GM20431 (cell line): ENCODE results near the gene PSMB11.

Source experiments
- in situ Hi-C: fragments of 300-500 bp; cut with MseI, MboI; formaldehyde crosslinking; loops from one replicate; pipeline ENCODE4 v1.15.0; 2020; ENCODE audit warnings: low sequenced_read_pairs; ENCODE audit not compliant: unreplicated experiment

PSMB11 gene

DNA sequence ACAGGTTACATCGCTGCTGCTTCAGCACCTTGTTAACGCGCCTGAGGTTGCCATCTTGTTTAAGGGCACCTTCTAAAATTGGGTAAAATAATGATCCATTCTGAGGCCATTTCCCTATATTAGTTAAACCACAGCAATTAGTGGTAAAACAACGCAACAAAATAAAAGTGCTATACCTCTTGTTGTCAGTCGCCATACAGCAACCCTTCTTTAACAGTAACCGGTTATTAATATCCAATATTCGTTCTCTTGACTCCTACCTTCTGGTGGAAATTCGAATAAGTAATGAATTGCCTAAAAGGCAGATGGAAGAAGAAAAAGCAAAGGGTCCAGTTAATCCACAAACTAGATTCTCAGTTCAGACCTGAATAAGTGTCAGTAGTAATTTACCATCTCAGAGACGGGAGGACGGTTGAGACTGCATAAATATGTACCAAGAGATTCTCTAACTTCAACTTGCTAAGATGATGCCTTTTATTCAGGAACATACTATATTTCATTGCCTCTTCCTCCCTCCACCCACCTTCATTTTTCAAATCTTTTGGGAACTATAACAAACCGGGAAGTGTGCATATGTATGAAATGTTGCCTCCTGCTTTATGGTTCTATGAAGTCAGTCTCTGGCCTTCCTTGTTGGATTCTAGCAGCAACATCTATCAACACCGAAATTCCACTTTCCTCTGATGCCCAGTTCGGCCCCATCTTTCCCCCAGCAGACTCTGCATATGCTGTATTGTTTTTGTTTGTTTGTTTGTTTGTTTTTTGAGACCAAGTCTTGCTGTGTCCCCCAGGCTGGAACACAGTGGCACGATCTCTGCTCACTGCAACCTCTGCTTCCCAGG lies 6.5 kb upstream of the PSMB11 start:
- in situ Hi-C loops: no loop called here

DNA sequence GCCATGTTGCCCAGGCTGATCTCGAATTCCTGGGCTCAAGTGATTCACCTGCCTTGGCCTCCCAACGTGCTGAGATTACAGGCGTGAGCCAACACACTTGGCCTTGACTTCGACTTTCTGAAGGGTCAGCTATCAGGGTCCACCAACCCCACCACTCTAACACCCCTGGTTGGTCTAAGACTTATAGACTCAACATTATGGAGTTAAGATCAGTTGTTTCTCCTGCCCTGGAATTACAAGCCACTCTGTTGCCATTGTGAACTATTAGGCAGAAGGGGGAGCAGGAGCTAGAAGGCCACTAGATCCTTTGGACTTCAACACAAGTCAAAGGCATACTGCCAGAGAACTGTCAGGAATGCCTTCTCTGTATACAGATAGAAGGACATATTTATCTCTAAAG lies 1.9 kb upstream of the PSMB11 start:
- in situ Hi-C loops: no loop called here

DNA sequence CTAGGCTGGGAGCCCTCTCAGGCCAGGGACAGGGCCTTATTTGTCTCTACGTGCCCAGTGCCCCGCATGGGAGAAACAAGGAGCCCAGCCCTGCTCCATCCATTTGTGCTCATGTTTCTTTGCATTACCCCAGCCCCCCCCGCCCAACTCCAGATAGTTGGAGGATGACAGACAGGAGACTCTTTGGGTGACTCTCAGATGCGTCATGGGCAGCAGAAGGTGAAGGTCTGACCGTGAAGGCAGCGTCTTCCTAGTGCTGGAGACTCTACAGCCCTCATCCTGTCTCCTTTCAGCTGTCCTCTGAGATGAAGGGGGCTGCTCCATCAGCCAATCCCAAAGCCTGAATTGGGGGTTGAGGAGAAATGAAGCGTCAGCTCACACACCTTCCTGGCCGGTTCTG lies 283 bp upstream of the PSMB11 start:
- in situ Hi-C loops: no loop called here

DNA sequence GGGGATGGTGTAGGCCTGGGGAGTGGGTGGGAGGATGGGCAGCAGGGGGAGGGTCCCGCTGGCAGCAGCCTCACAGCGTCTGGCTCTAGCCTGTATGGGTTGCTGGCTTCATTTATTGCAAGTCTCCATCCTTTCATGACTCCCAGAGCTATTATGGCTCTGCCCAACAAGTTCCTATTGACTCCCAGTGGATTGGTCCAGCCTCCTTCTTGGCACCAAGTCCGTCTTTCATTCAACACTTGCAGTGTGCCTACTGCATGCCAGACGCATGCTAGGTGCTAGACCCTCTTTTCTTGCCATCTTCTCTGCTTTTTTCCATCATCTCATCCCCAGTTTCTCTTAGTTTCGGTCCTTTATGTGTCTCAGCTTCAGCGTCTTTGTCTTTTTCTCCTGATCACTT lies 1.1 kb downstream of the PSMB11 start:
- in situ Hi-C loops: no loop called here

DNA sequence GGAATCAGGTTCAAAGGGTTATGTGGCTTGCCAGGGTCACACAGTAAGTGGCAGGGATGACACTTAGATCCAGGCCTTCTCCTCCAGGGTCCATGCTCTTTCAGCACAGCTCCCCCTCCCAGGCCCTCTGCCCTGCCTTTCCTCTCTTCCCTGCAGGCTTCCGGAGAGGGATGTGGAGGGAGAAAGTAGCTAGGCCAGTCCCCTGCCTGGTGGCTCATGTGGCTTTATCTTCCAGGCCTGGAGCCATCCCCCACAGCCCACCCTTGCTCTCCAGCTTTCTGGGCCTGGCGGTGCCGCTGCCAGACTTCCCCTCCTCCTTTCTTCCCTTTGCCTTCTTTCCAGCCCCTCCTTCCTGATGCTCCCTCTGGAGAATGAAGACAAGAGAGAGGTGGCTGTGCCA lies 1.7 kb downstream of the PSMB11 start:
- in situ Hi-C loops: no loop called here

DNA sequence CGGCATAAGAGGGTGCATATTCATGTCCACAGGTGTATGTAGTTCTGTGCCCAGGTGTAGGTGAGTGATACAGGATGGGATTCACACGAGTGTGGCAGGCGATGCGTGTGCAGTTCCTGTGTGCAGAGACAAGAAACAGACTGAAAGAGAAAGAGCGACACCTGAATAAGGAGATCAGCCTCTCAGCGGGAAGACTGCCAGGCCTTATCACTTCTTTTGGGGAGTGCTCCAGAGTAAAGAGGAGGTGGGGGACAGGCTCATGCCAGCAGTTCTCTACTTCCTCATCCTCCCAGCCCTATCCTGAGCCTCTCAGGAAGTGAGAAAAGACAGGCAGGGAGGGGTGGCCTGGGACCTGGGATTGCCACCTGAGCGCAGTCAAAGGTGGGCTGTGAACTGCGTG lies 2.8 kb downstream of the PSMB11 start:
- in situ Hi-C loops: no loop called here

DNA sequence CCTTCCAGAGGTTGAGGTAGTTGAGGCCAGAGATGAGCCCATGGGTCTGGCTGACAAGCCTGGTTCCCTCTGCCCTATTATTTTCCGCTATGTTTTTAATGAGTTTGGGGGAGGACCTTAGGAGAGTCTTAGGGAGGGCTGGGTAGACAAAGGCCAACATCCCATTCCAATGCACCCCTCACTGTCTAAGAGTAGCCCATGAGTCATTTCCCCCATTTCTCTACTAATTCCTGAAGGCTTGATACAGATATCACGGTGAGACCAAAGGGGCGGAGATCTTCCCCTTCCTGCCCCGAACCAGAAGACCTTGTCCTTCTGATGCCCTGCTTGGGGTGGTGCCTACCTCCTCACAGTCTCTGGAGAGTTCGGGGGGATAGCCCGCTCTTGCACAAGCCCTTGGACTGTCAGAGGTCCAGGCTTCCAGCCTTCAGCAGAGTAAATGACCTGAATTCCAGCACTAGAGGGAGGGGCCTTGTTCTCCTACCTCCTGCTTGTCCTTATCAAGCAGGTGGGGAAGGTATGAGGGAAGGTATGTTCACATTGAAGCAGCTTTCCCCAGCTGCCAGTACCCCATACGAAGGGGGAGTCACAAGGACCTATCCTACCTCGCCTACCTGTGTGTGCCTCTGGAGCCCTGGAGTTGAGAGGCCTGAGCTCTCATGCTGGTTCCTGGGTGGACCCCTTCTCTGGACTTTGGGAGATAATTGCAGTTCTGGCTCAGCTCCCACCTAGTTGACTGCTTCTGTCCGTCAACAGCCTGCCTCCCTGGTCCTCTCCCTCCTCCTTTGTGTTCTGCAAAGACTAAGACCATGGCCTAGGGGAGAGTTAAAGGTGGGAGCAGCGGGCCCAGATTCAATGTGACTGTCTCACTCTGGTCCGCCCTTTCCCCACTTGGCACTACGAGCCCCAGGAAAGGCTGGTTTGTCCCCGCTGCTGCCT lies 3.7 kb downstream of the PSMB11 start:
- in situ Hi-C loops: no loop called here

DNA sequence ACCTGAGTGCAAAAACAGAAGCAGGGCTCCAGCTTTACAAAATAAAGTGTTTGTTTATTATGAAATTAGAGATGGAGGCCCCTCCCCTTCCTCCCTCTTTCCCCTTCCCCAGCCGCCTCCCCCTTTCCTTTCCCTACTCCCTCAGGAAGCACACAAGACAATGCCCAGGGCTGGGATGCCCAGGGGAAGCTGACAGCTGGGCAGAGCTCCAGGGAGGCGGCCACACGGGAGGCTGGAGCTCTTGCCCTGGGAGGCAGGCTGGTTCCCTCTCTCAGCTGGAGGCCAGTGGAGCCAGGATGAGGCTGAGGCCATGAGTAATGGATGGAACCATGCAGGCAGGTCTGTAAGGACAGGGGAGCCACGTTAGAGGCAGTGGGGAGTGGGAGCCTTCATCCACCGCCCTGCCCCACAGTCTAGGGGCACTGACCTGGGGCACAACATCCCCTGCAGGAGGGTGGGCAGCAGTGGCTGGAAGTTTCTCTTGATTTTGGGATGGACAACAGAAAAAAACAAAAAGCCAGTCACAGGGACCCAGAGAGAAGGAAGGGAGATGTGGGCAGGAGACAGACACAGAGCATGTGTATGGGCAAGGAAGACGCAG lies 5.1 kb downstream of the PSMB11 start:
- in situ Hi-C loops: no loop called here

DNA sequence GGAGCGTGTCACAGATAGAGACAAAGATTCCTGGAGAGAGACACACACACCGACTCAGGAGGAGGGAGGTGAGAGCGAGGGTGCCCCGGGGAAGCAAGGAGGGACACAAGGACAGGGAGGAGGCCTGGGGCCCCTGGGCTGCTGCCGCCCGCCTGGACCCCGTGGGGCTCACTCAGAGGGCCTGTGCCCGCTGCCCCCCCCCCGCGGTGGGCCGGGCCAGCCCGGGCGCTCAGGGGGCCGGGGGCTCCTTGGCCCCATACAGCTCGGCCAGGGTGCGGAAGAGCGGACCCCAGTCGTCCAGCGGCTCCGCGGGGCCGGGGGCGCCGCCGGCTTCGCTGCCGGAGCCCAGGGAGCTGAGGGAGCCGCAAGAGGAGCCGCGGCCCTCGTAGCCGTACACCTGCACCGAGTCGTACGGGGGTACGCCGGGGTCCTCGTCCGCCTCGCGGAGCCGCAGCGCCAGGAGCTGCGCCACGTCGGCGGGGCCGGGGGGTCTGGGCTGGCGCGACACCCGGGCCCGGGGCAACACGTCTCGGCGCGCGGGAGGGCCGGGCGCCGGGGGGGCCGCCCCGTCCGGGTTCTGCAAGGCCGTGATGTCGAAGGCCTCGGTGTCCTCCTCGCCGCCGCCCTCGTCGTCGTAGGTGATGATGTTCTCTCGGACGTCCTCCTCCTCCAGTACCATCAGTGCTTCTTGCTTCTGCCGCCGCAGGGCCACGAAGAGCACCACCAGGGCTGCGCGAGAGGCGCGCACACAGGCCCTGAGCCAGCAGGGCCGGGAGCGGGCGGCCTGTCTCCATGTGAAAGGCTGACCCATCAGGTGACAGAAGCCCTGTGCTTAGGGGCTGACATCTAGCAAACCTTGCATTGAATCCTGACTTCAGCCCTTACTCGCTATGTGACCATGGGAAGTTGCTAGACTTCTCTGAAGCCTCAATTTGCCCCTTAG lies 6.0 kb downstream of the PSMB11 start:
- in situ Hi-C loops: no loop called here

DNA sequence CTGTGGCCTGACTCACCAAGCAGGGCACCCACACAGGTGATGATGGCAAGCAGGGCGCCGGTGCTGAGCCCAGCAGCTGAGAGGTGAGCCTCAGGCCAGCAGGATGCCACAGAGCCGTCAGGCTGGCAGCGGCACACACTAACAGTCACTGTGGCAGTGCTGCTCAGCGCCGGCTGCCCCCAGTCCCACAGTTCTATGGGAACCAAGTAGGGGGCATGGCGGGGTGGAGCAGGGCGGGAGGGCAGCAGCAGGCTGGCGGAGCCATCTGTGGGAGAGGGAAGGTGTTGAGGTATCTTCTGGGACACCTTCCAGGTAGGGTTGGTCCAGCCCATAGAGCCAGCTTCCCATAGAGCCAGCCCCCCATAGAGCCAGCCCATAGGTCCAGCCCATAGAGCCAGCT lies 7.0 kb downstream of the PSMB11 start:
- in situ Hi-C loops: no loop called here

DNA sequence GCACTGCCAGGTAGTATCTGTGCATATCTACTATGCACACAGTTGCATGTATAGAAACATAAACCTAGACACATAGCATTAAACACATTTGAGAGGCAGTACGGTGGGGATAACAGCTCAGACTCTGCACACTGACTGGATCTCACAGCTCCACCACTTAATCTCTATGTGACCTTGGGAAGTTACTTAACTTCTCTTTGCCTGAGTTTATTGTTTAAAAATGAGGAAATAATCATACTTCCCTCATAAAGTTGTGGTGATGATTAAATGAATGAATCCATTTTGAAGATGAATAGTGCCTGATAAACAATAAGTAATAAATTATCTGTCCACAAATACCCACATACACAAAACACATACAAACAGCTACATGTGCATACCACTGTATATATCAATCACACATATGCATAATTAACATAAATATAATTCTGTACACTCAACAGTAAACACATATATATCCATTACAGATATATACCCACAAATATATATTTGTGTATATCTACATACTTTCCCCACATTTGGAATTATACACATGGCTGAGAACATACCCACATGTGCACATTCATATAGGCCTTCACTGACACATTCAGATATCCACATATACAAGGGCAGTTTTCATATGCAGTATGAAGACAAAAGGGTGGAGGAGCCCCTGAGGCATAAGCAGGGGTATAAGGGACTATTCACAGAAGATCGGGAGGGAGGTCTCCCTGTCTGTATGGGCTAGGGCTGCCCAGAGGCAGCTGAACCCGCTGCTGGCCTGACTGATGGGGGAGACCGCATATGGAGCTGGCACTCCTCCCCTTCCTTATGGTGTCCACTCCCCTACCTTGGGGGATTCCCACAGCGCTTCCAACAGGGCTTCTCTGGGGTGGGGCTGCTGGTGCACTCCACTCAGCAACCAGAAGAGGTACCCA lies 9.4 kb downstream of the PSMB11 start:
- in situ Hi-C loops: loop anchor here (10.0 kb wide), 1 partner anchor 57 kb away; no protein-coding TSS in a partner anchor

DNA sequence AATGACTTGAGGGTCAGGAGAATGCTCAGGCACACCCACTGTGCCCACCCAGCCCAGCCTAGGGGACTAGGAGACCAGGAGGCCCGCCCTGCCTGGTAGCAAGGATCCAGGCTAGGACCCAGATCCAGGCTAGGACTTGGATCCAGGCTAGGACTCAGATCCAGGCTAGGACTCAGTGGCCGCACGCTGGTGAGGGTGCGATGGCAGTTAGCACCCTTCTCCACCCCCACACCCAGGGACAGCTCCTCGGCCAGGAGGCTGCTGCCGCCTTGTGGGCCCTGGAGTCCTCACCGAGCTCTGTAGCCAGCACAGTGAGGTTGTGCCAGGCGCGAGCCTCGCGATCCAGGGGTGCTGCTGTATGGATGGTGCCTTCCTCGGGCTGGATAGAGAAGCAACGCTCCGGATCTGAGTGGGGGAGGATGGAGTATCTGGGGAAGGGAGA lies 10.2 kb downstream of the PSMB11 start:
- in situ Hi-C loops: loop anchor here (10.0 kb wide), 1 partner anchor 57 kb away; no protein-coding TSS in a partner anchor

DNA sequence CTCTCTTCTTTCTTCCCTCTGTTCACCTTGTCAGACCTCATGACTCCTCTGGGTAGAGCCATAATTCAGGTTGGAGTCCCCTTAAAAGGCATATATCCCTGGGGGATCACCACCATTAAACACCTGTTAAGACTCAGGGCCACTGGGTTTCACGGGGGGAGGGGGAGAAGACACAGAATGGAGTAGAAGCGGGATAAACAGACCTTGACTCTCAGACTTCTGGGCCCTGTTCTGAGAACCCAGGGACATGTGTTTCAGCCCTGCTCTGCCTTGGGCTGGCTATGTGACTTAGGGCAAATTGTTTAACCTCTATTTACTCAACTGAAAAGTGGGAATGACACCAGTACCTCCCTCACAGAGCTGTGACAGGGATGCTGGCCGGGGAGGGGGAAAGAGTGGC lies 10.7 kb downstream of the PSMB11 start:
- in situ Hi-C loops: loop anchor here (10.0 kb wide), 1 partner anchor 58 kb away; no protein-coding TSS in a partner anchor

DNA sequence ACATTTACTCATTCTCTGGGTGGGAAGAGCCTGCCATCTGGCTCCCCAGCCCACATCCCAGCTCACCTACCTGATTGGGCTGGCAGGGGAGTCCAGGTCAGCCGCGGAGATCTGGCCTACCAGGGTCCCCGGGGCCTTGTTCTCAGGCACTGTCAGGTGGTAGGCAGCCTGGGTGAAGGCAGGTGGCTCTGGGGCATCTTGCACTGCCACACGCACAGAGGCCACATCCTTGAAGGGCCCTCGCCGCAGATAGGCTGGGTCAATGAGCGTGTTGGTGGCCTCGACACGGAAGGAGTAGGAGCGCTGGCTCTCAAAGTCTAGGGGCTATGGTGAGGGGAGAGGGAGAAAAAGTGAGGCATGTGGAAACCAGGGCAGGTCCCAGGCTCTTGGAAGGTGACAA lies 11.4 kb downstream of the PSMB11 start:
- in situ Hi-C loops: loop anchor here (10.0 kb wide), 1 partner anchor 59 kb away; no protein-coding TSS in a partner anchor

DNA sequence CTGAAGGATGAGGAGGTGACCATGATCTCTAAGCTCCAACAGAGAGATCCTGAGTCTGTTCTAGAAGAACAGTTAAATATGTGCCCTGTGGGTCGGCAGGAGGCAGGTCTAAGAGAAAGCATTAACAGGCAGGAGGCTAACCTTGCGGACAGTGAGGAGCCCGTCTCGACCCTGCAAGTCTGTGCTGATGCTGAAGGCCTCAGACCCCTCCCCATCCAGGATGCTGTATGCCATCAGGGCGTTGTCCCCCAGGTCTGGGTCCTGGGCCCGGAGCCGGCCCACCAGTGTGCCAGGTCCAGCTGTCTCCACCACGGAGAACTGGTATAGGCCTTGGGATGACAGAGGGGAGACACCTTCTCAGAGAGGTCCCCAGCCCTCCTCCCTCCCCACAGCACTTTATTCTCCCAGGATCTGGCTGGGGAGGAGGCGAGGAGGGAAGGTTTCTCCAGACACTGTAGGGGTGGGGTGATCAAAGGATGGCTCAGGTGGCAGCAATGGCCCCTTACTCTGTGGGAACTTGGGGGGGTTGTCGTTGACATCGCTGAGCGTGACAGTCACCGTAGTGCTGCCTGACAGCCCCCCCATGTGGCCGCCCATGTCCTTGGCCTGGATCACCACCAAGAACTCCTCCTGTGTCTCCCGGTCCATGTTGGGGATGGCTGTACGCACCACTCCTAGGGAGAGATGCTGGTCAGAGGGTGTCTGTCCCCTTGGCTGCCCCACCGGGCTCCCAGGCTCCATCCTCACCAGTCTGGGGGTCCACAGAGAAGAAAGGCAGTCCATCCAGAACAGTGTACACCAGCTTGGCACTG lies 12.2 kb downstream of the PSMB11 start:
- in situ Hi-C loops: loop anchor here (10.0 kb wide), 1 partner anchor 59 kb away; no protein-coding TSS in a partner anchor

DNA sequence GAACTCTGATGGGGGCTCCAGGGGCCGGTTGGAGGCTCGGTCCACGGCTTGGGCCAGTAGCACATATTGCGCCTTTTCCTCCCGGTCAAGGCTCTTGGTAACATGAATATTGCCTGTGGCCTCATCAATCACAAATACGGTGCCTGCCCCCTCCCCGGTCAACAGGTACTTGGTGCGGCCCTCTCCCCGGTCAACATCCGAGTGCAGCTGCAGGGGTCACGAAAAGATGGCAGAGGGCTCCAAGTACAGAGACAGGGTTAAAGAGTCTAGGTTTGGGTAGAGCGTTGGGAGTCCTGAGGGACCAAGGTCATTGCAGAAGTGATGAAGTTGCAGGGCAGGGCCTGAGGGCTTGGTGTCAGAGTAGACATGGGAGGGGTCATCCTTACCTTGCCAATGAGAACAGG lies 13.1 kb downstream of the PSMB11 start:
- in situ Hi-C loops: loop anchor here (10.0 kb wide), 1 partner anchor 60 kb away; no protein-coding TSS in a partner anchor

DNA sequence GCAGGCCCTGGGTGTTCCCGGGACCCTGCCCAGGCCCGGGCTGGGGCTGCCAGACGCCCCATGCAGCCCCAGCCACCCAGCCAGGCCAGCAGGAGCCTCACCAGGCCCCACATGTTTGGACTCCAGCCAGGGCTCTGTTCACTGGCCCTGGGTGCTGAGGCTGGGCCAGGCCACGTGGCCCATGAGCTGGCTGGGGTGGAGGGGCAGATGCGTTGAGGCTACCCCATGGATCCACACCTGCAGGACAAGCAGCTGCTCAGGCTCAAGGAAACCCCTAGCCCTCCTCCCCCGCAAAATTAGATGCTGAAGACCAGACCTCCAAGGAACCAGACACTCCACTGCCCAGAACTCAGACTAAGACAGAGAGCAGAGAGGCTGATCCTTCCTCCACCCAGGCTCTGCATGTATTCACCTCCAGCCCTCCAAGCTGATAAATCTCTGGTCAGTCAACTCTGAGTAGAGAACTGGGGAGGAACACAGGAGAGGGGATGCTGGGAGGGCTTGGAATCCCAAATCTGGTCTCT lies 13.7 kb downstream of the PSMB11 start:
- in situ Hi-C loops: loop anchor here (10.0 kb wide), 1 partner anchor 61 kb away; no protein-coding TSS in a partner anchor
